ENCODE measurements around the gene LYAR. TPM values are rescaled to one million over a fixed set of nuclear protein-coding genes. Genes with fewer than 3 reads are reported as not detected.

The LYAR gene
- total RNA-seq, 1 donor from 2014 or later = 7.3 TPM

DNA sequence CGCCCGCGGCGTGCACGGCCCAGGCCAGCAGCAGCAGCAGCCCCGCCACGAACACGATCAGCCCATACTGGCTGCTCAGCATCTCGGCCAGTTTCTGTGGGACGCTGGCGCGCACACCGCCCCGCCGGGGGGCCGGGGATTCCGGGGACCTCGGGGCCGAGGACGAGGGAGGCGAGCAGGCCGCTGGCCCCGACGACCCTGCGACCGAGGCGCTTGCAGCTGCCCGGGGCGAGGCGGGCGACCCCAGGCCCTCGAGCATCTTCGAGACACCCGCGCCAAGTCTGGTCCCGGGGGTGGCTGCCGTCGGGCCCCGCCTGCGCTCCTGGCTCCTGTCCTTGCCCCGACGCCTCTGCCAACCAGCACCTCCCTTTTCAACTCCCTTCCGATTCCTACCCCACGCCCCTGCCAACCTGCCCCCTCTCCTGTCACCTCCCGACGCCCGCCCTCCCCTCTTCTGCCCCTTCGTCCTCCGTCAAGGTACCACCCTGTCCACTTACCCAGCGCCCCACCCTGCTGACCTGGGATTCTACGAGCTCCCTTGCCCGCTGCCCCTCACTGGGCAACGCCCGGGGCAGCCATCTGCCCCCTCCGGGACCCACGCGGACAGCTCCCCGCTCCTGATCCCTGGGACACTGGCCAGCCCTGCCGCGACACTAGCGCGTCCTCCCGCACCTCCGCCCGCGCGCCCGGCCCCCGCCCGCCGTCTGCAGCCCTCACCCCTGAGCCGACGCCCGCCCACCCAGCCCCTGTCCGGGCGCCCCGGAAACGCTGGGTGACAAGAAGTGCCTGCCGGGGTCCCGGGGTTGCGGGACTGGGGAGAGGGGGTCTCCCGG is 63.1 kb downstream of the LYAR start, which contains the start of gene OTOP1:
Gene OTOP1, minus strand, starts transcription at position 324 of the 833 bp plus-strand sequence. Its CDS starts 65 bp downstream, at position 259.
- Histone ChIP-seq H3K27me3 (ENCODE audit: control insufficient read depth in 3 of 3, insufficient read depth in 3 of 3, low read length in 3 of 3) (peaks cover 30 to 43% (median 37%) of the 10 kb centered on the region in 3 donors), H3K4me3 (ENCODE audit: low read length in 3 of 3) (no peak within 1 kb of the TSS), H3K9me3 (ENCODE audit: control insufficient read depth in 3 of 3, low read length in 3 of 3) (no peaks in the 10 kb centered on the region), H3K9ac (ENCODE audit: low read depth in 1 of 3, low read length in 3 of 3) (no peak within 1 kb of the TSS), H3K36me3 (ENCODE audit: control insufficient read depth in 3 of 3, insufficient read depth in 3 of 3, low read length in 3 of 3) (no peaks in the 10 kb centered on the region), H3K4me1 (ENCODE audit: control insufficient read depth in 3 of 3, insufficient read depth in 3 of 3, low read length in 3 of 3) (no peaks in the 10 kb centered on the region), H3K27ac (ENCODE audit: low read depth, low read length) (no peak within 1 kb of the TSS)

DNA sequence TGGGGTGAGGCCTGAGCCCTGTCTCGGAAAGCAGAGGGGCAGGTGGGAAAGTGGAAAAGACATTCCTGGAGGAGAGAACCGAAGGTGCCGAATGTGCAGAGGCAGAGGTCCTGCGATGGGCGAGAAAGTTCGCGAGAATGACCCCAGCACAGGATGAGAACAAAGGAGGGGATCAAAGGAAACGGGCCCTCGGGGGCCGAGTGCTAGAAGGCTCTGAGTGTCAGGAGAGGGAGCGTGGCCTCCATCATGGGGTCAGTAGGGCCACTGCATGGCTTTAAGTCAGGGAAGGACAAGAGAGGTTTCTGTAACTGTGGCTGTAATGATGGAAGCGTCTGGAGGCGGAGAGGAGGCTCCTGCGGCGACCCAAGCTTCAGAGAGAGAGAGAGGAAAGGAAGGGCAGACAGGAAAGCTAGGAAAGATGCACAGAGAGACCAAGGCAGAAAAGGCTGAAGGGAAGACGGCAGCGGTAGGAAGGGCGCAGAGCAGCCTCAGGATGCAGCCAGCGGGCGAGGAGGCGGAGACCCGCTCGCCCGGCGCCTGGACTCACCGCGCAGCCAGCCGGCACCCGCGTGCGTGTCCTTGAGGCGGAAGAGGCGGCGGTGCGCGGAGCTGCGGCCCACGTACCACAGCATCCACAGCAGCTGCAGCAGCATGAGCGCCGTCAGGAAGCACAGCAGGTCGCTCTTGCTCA is 63.9 kb downstream of the LYAR start:
- Histone ChIP-seq H3K4me1 (ENCODE audit: control insufficient read depth in 3 of 3, insufficient read depth in 3 of 3, low read length in 3 of 3) (no peaks in the 10 kb centered on the region), H3K27me3 (ENCODE audit: control insufficient read depth in 3 of 3, insufficient read depth in 3 of 3, low read length in 3 of 3) (peaks cover 30 to 43% (median 37%) of the 10 kb centered on the region in 3 donors), H3K9ac (ENCODE audit: low read depth in 1 of 3, low read length in 3 of 3) (no peak overlapping the region), H3K4me3 (ENCODE audit: low read length in 3 of 3) (no peak overlapping the region), H3K9me3 (ENCODE audit: control insufficient read depth in 3 of 3, low read length in 3 of 3) (no peaks in the 10 kb centered on the region), H3K36me3 (ENCODE audit: control insufficient read depth in 3 of 3, insufficient read depth in 3 of 3, low read length in 3 of 3) (no peaks in the 10 kb centered on the region), H3K27ac (ENCODE audit: low read depth, low read length) (no peak overlapping the region)

Other genes with a start within 250 kb of the LYAR start
- gene OTOP1, start 63.2 kb downstream of the LYAR start, total RNA-seq = not detected
- 27.1 TPM for gene TMEM128, start 41.9 kb downstream of the LYAR start, total RNA-seq
- 4.2 TPM for gene ZBTB49, start 97 bp upstream of the LYAR start, total RNA-seq
- 1.0 TPM for gene NSG1, start 96.9 kb upstream of the LYAR start, total RNA-seq